Colonic mucosa (tissue), 4 donors: ENCODE results near the gene HSD11B1L. TPM values are rescaled to one million over a fixed set of nuclear protein-coding genes. Genes with fewer than 3 reads are reported as not detected.

ENCODE experiments used
- DNase-seq: peaks from one replicate; pipeline ENCODE4 v3.0.0-alpha.2; 2020
- H3K27ac ChIP-seq: fragments of 200-600 bp; one replicate; pipeline ENCODE4 v1.8.0; 2021
- H3K27me3 ChIP-seq: fragments of 200-600 bp; one replicate; pipeline ENCODE4 v1.8.0; 2021
- H3K36me3 ChIP-seq: fragments of 200-600 bp; one replicate; pipeline ENCODE4 v1.8.0; 2021
- H3K4me1 ChIP-seq: fragments of 200-600 bp; one replicate; pipeline ENCODE4 v1.8.0; 2021; ENCODE audit warnings: mild to moderate bottlenecking
- H3K4me3 ChIP-seq: fragments of 200-600 bp; one replicate; pipeline ENCODE4 v1.8.0; 2021
- H3K9ac ChIP-seq, 2 donors: one replicate each; pipeline ENCODE4 v1.7.0; 2013; ENCODE audit warnings: control low read depth in 2 of 2, low read depth in 2 of 2, low read length in 2 of 2
- H3K9me3 ChIP-seq: fragments of 200-600 bp; one replicate; pipeline ENCODE4 v1.8.0; 2021
- intact Hi-C: fragments of 100-400 bp; cut with DNase I; formaldehyde crosslinking; loops from one replicate; pipeline ENCODE4 v1.14.1; 2022
- total RNA-seq, 2 donors: library from RNA; stranded (reverse); fragmentation: NEBNext Ultra II Directional in 1 of 2; extraction: Animal tissue kit (Norgen Biotek cat#: 25700) in 1 of 2; gene quantifications; one replicate each; pipeline ENCODE4 v1.2.1, GENCODE V29; 2021
- TF ChIP-seq, protein P1 (sequence below): fragments of 200-600 bp; IDR thresholded peaks from one replicate; pipeline ENCODE4 v1.8.0; 2022; ENCODE audit warnings: antibody characterized with exemption, mild to moderate bottlenecking
- donor health status: healthy.
- donor health status: DM: no; HTN: no; CAD: no.
- donor health status: DM: no; HTN: no; CAD: no.

Gene HSD11B1L
- total RNA-seq, 2 donors from 2014 or later, result 3.2 to 3.4 TPM

GRCh38 chr19:5661483-5661882, 19.3 kb upstream of the HSD11B1L start:
- Histone ChIP-seq H3K9ac (no peak overlapping the region), H3K9me3 (no peaks in the 10 kb centered on the region), H3K4me1 (no peaks in the 10 kb centered on the region), H3K36me3 (peaks cover 45% of the 10 kb centered on the region), H3K27me3 (no peaks in the 10 kb centered on the region), H3K27ac (no peak overlapping the region), H3K4me3 (no peak overlapping the region)
- intact Hi-C loops, result no loop called here
- TF ChIP-seq, protein P1, sequence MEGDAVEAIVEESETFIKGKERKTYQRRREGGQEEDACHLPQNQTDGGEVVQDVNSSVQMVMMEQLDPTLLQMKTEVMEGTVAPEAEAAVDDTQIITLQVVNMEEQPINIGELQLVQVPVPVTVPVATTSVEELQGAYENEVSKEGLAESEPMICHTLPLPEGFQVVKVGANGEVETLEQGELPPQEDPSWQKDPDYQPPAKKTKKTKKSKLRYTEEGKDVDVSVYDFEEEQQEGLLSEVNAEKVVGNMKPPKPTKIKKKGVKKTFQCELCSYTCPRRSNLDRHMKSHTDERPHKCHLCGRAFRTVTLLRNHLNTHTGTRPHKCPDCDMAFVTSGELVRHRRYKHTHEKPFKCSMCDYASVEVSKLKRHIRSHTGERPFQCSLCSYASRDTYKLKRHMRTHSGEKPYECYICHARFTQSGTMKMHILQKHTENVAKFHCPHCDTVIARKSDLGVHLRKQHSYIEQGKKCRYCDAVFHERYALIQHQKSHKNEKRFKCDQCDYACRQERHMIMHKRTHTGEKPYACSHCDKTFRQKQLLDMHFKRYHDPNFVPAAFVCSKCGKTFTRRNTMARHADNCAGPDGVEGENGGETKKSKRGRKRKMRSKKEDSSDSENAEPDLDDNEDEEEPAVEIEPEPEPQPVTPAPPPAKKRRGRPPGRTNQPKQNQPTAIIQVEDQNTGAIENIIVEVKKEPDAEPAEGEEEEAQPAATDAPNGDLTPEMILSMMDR, result no peak
- no peak for DNase-seq

GRCh38 chr19:5663904-5664303, 16.9 kb upstream of the HSD11B1L start:
- Histone ChIP-seq H3K4me3 (no peak overlapping the region), H3K4me1 (no peaks in the 10 kb centered on the region), H3K27me3 (no peaks in the 10 kb centered on the region), H3K27ac (no peak overlapping the region), H3K9ac (no peak overlapping the region), H3K9me3 (no peaks in the 10 kb centered on the region), H3K36me3 (peaks cover 41% of the 10 kb centered on the region)
- no peak for DNase-seq
- TF ChIP-seq, protein P1, result no peak
- intact Hi-C loops, result no loop called here

DNA sequence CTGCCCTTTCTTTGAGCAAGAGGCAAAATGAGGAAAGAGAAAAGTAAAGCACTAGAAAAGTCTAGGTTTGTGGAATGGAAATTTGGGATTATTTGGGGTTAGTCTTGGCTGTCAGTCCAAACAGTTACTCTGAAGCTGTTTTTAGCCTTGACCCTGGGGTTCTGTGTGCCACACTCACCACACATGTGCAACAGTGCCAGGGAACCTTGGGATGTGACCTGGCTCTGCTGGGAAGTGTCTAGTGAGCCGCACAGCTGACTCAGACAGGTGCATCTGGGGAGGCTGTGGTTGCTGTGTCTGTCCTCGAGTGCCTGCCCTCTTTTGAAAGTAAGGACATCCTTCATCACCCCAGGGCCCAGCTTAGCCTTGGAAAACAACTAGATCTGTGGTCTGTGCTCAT, 16.3 kb upstream of the HSD11B1L start:
- H3K27me3 ChIP-seq, result no peaks in the 10 kb centered on the region
- H3K9me3 ChIP-seq, result no peaks in the 10 kb centered on the region
- no peak overlapping the region for H3K9ac ChIP-seq
- DNase-seq, result no peak
- TF ChIP-seq, protein P1, result no peak
- H3K27ac ChIP-seq, result no peak overlapping the region
- no peaks in the 10 kb centered on the region for H3K4me1 ChIP-seq
- peaks cover 41% of the 10 kb centered on the region for H3K36me3 ChIP-seq
- intact Hi-C loops, result no loop called here
- H3K4me3 ChIP-seq, result no peak overlapping the region

DNA sequence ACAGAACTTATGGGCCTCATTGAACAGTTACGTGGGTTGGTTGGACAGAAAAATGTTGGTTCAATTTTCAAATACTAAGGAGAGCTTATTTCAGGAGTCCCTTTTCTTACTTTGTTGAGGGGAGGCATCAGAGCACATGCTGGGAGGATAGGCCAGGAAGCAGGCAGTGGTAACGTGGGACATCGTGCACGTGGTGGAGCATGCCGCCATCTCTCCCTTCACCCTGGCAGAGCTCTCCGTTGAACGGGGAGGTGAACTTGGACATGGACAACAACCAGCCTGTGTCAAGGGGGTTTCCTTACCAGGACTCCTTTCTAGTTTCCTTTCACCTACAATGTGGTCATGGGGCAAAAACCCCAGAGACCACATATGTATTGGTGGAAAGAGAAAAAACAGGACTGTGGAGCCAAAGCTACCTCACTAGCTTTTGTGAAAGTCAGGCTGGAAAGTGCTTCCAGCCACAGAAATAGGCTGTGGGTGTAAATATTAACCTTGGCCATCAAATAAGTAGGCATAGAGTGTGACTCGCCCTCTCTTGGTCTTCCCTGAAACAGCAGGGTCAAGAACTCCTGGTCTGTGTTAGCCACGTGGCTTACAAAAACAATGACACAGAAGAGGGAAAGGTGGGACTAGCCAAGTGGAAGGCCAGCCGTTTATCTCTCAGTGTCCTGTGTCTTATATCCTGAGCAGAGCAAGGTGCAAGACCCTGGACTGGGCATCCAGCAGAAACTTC, 14.9 kb upstream of the HSD11B1L start:
- H3K9ac ChIP-seq, result no peak overlapping the region
- H3K27ac ChIP-seq, result no peak overlapping the region
- H3K36me3 ChIP-seq, result peaks cover 37% of the 10 kb centered on the region
- H3K9me3 ChIP-seq, result no peaks in the 10 kb centered on the region
- H3K27me3 ChIP-seq, result no peaks in the 10 kb centered on the region
- no peak overlapping the region for H3K4me3 ChIP-seq
- no peak for DNase-seq
- TF ChIP-seq, protein P1, result no peak
- intact Hi-C loops, result no loop called here
- H3K4me1 ChIP-seq, result no peaks in the 10 kb centered on the region

- TF ChIP-seq, protein P1, result no peak
- no peaks in the 10 kb centered on the region for H3K9me3 ChIP-seq
- H3K27me3 ChIP-seq, result no peaks in the 10 kb centered on the region
- H3K27ac ChIP-seq, result no peak overlapping the region
- no peaks in the 10 kb centered on the region for H3K4me1 ChIP-seq
- H3K4me3 ChIP-seq, result no peak overlapping the region
- no peak overlapping the region for H3K9ac ChIP-seq
- intact Hi-C loops, result no loop called here
- DNase-seq, result no peak
- H3K36me3 ChIP-seq, result peaks cover 30% of the 10 kb centered on the region
These were observed 13.8 kb upstream of the HSD11B1L start for GRCh38 chr19:5666921-5667610.
